ENCODE data around the gene FXYD4. TPM values are rescaled to one million over a fixed set of nuclear protein-coding genes. Genes with fewer than 3 reads are reported as not detected.

FXYD4 gene
- total and polyA plus RNA-seq, 2 of the 8 experiments (the other 6 are each of a cell fraction or from before 2014, with no cell fraction given): not detected

GRCh38 chr10:43396928-43397624, 25.6 kb downstream of the FXYD4 start (continued):
- TF ChIP-seq BRCA1 (IDR thresholded peaks at IDR 0.05; ENCODE audit: low read depth, low read length) (no peak), HDAC6 (IDR thresholded peaks at IDR 0.05; ENCODE audit: low read depth, low read length) (no peak), TAF1 (IDR thresholded peaks at IDR 0.05; ENCODE audit: low read depth, low read length) (peak; percentile 57), KDM1A (IDR thresholded peaks at IDR 0.05; ENCODE audit: borderline replicate concordance, low read length) (no peak), POLR2A (IDR thresholded peaks at IDR 0.05; ENCODE audit: control extremely low read depth in 1 of 2, low read depth in 2 of 2, low read length in 2 of 2) (peak in 1 of 2 experiments; percentile 19; a peak in 2 of 3 replicates), SP4 (IDR thresholded peaks at IDR 0.05; ENCODE audit: low read length) (no peak), PHF8 (conservative IDR thresholded peaks at IDR 0.05; ENCODE audit: low read depth, low read length) (peak; percentile 65), GTF2F1 (IDR thresholded peaks at IDR 0.05; ENCODE audit: borderline replicate concordance, low read depth, low read length) (0 out of 2 replicates have a peak, but pooled peaks have one; percentile 22), JUND (IDR thresholded peaks at IDR 0.05; ENCODE audit: low read length) (no peak), CHD7 (IDR thresholded peaks at IDR 0.05; ENCODE audit: insufficient replicate concordance, low read length) (no peak), SAP30 (IDR thresholded peaks at IDR 0.05; ENCODE audit: insufficient read depth, insufficient replicate concordance, low read length) (no peak)

All from H1 (cell line).